ENCODE data around the gene NFE2L1.

Gene NFE2L1

DNA sequence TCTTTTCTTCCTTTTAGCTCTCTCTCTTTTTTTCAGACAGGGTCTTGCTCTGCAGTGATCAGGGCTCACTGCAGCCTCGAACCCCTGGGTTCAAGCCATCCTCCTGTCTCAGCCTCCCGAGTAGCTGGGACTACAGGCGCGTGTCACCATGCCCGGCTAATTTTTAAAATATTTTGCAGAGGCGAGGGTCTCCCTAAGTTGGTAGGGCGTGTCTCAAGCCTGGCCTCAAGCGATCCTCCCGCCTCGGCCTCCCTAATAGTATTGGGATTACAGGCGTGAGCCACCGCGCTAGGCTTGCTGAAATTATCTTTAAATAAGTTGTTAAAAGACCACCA is 58.6 kb downstream of the NFE2L1 start:
- DNase-seq (ENCODE audit: low read depth in 2 of 3, low spot score in 1 of 3), result no peak

DNA sequence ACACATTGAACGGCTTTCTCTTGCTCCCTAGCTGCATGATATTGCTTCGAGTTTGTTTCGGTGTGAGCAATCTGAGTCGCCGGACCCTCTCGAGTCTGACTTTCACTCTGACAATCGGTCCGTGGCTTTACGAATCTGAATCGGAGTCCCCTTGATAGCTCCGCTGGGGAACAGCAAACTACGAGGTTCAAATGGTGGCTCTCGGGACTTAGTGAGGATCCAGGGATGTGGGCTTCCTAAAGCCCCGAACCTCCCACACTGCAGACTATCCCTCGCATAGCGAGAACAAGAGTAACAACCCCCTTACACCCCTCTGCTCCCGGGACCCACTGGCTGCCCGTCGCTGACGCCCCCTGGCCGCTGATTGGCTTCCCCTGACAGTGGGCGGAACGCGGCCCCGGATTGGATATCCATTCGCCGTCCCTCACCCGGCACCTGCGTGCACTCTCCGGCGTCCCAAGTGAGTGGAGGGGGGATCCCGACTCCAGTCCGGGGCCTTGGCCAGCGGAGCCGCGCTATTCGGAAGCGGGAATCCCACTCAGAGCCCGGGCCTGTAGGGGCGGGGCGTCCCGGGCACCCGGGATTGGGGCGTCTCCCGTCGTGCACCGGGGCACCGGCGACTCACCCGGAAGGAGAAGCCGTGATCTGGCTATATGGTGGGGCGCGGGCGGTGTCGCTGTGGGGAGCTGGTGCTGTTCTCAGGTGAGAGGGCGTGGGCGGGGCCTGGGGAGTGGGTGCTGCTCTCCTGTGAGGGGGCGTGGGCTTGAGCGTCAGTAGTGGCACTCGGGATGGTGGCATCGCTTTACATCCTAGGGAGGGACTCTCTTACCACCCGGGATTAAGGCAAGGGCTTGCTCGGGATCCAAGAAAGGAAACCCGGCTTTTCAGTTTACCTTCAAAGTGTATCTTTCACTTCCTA is 59.2 kb downstream of the NFE2L1 start, which contains the start of gene SNX11:
Gene SNX11, plus strand, starts transcription at position 630 of the 919 bp plus-strand sequence. CDS start 4,278 bp downstream, outside the sequence.
- peak; percentile 84 to 90 (median 84) for DNase-seq (ENCODE audit: low read depth in 2 of 3, low spot score in 1 of 3)

GRCh38 chr17:48110761-48111160 is 62.6 kb downstream of the NFE2L1 start:
- DNase-seq (ENCODE audit: low read depth in 2 of 3, low spot score in 1 of 3), result no peak
